ENCODE data around the gene BAK1. TPM values are rescaled to one million over a fixed set of nuclear protein-coding genes. Genes with fewer than 3 reads are reported as not detected.

Gene BAK1
- 10 to 100 TPM; 69.2 to 77.6 TPM for total RNA-seq

DNA sequence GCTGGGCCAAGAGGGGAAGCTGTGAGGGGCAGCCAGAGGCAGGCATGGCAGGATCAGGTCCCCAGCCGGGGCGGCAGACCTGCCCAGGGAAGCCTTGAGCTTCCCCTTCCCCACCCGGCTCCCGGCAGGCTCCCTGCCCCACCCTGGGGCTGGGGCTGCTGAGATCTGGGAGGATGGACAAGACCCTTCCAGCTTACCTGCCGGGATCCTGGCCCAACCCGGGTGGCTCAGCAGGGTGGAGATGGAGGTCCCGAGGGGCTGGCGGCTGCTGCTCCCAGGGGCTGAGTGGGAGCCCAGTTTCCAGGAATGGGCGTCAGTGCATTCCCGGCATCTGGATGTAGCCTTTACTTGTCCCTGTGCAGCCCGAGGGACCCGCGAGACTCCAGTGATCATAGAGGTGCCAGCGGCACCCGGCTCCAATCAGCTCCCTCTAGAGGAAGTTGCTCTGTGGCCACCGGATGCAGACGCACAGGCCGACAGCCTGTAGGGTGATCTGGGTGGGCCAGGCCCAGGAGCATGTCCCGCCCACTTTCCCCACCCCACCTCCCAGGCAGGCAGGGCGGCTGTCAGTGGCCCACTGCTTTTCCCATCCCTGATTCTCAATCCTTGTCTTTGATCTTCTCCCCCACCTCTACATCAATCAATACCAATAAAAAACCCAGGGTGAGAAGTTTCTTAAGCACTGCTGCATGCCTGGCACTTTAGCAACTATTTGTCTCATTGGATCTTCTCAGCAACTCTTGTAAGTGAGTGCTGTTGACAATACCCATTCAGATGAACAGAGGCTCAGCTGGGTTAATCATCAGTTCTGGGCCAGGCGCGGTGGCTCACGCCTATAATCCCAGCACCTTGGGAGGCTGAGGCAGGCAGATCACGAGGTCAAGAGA is at the start of gene BAK1:
Gene BAK1, minus strand, starts transcription at position 449 of the 887 bp plus-strand sequence. CDS start 2,672 bp downstream, outside the sequence.
- DNase-seq, result peak; percentile 90
- POLR2A ChIA-PET, result interaction anchor here (0.8 to 1.3 kb wide), 3 partner anchors 10 to 41 kb away, joined by 4 to 5 read pairs (median 4); partner anchors contain the start of gene ITPR3
- Mint-ChIP-seq H3K9me3 (no peaks in the 10 kb centered on the region), H3K4me3 (peak within 1 kb of the TSS; percentile 95), H3K4me1 (peaks cover 48% of the 10 kb centered on the region), H3K27me3 (no peaks in the 10 kb centered on the region), H3K27ac (peak within 1 kb of the TSS; percentile 94), H3K36me3 (ENCODE audit: low read depth) (peaks cover 31% of the 10 kb centered on the region)
- CTCF ChIA-PET, result interaction anchor here (0.6 to 2.0 kb wide), 12 partner anchors 9 to 173 kb away, joined by 3 to 7 read pairs (median 4); partner anchors contain the start of genes CUTA and ITPR3

DNA sequence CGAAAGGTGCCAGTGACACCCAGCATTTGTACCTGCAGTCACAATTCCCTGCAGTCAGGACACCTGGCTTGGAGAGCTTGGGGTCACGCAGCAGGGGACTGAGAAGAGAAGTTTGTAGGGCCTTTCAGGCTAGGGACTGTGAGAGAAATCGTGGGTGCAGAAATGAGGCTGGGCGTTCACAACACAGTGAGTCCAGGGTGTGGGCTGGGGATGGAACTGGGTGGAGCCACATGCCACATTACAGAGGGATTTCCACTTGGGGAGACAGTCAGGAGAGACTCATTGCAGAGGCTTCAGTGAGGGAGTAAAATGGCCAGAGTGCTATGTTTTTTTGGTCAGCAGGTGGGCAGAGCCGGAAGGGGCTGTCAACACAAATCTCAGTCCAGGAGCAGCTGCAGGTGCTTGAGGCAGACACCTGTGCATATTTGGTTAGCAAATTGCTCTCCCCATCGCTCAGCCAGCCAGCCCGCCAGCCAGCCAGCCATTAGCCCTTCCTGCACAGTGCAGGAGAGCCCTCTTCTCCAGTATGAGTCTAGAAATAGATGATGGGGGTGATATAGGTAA is 48.4 kb upstream of the BAK1 start:
- Mint-ChIP-seq H3K4me3 (no peak overlapping the region), H3K27me3 (no peaks in the 10 kb centered on the region), H3K9me3 (no peaks in the 10 kb centered on the region), H3K36me3 (ENCODE audit: low read depth) (peaks cover 33% of the 10 kb centered on the region), H3K27ac (no peak overlapping the region), H3K4me1 (peaks cover 69% of the 10 kb centered on the region)
- CTCF ChIA-PET, result interaction anchor here (0.7 to 1.6 kb wide), 2 partner anchors 21 to 66 kb away, joined by 3 to 5 read pairs; no protein-coding TSS in a partner anchor
- no peak for DNase-seq
- POLR2A ChIA-PET, result no interaction called here

GRCh38 chr6:33627876-33628275 is 47.8 kb upstream of the BAK1 start:
- DNase-seq, result no peak
- Mint-ChIP-seq H3K9me3 (no peaks in the 10 kb centered on the region), H3K27me3 (no peaks in the 10 kb centered on the region), H3K27ac (no peak overlapping the region), H3K4me3 (no peak overlapping the region), H3K4me1 (peaks cover 70% of the 10 kb centered on the region), H3K36me3 (ENCODE audit: low read depth) (peaks cover 30% of the 10 kb centered on the region)
- POLR2A ChIA-PET, result no interaction called here
- CTCF ChIA-PET, result no interaction called here

DNA sequence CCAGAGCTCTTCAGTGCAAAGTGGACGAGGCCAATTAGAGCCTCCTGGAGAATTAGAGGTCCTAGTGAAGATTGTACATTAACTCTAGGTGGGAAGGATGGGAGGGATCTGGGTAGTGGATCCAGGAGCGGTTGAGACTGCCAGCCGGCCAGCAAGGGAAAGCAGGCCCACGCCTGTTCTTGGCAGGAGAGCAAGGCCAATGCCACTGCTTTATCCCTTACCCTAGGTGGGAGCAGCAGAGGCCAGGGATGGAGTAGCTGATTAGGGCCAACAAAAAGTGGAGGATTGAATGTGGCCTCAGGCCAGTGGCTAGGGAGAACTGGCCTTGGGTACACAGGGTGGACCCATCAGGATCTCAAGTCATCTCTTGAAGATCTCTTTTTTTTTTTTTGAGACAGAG is 44.8 kb upstream of the BAK1 start:
- H3K27ac Mint-ChIP-seq, result peak overlapping the region; percentile 72
- peaks cover 60% of the 10 kb centered on the region for H3K4me1 Mint-ChIP-seq
- POLR2A ChIA-PET, result no interaction called here
- no peak overlapping the region for H3K4me3 Mint-ChIP-seq
- no peak for DNase-seq
- H3K27me3 Mint-ChIP-seq, result no peaks in the 10 kb centered on the region
- H3K9me3 Mint-ChIP-seq, result no peaks in the 10 kb centered on the region
- CTCF ChIA-PET, result interaction anchor here (0.8 to 1.6 kb wide), 2 partner anchors 34 to 121 kb away, joined by 3 read pairs; no protein-coding TSS in a partner anchor
- peaks cover 19% of the 10 kb centered on the region for H3K36me3 Mint-ChIP-seq (ENCODE audit: low read depth)

DNA sequence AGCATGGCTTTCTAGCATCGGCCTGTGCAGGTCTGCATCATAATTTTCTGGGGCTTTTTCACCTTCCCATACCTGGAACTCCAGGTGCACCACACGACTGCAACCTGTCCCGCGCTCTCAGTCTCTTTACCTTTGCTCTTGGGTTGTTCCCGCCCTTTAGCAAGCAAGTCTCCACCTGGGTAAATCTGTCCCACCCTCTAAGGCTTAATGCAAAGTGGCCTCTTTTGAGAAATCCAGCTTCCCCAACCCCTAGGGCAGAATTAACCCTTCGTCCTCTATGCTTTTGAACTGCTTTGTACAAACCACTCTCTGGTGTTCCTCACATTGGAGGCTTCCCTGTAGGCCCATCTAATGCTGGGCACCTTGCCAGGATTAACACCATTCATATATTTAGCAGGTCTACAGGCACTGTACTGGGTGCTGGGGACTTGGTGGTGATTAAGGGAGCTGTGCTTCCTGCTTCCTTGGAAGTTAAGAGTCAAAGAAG is 43.9 kb upstream of the BAK1 start:
- peak overlapping the region; percentile 91 for H3K4me3 Mint-ChIP-seq
- ChIA-PET CTCF (interaction anchor here (0.8 kb wide), 1 partner anchor 35 kb away, joined by 3 read pairs; no protein-coding TSS in a partner anchor), POLR2A (no interaction called here)
- H3K9me3 Mint-ChIP-seq, result no peaks in the 10 kb centered on the region
- peaks cover 19% of the 10 kb centered on the region for H3K36me3 Mint-ChIP-seq (ENCODE audit: low read depth)
- H3K27me3 Mint-ChIP-seq, result no peaks in the 10 kb centered on the region
- H3K27ac Mint-ChIP-seq, result peak overlapping the region; percentile 16
- no peak for DNase-seq
- peaks cover 65% of the 10 kb centered on the region for H3K4me1 Mint-ChIP-seq

GRCh38 chr6:33622456-33623431 is 42.7 kb upstream of the BAK1 start:
- ChIA-PET POLR2A (interaction anchor here (0.5 kb wide), 1 partner anchor 1792 kb away, joined by 3 read pairs; no protein-coding TSS in a partner anchor), CTCF (interaction anchor here (0.8 to 3.3 kb wide), 7 partner anchors 10 to 94 kb away, joined by 3 to 16 read pairs (median 5); no protein-coding TSS in a partner anchor)
- Mint-ChIP-seq H3K27ac (peak overlapping the region; percentile 85), H3K9me3 (no peaks in the 10 kb centered on the region), H3K4me3 (peak overlapping the region; percentile 91), H3K4me1 (peaks cover 61% of the 10 kb centered on the region), H3K27me3 (no peaks in the 10 kb centered on the region), H3K36me3 (ENCODE audit: low read depth) (peaks cover 19% of the 10 kb centered on the region)
- no peak for DNase-seq

DNA sequence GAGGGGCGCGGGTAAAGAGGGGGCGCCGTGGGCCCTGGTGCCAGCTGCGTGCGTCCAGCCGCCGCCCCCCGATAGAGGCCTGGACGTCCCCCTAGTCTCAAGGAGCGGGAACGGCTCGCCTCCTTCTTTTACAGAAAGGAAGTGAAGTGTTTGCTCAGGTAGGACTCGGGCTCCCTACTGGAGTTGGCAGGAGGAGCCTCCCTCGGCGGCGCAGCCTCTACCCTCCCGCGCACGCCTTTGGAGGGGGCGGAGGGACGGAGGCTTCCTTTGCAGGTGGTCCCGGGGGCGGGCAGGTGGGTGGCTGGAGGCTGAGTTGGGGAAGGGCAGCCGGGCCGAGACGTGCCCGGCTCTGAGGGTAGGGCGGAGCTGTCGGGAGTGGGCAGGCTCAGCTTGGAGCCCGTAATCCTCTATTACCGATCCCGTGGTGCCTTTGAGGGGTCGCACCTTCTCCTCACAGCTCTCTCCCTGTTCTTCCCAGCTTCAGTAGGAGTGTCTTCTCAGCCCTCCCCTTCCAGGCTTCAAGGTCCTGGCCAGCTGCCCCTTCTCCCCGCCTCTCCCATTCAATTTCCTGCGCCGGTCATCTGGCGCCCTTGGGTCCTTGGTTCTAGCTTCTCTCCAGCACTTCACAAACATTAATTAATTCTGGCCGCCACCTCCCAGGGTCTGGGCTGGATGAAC is 41.8 kb upstream of the BAK1 start:
- ChIA-PET CTCF (interaction anchor here (0.8 to 3.3 kb wide), 11 partner anchors 11 to 193 kb away, joined by 3 to 16 read pairs (median 4); partner anchors contain the start of genes BAK1 and UQCC2), POLR2A (interaction anchor here (0.5 to 1.7 kb wide), 3 partner anchors 42 to 1801 kb away, joined by 3 to 7 read pairs (median 4); partner anchors contain the start of gene BAK1)
- Mint-ChIP-seq H3K27ac (peak overlapping the region; percentile 85), H3K4me3 (peak overlapping the region; percentile 91), H3K4me1 (peaks cover 55% of the 10 kb centered on the region), H3K36me3 (ENCODE audit: low read depth) (peaks cover 14% of the 10 kb centered on the region), H3K9me3 (no peaks in the 10 kb centered on the region), H3K27me3 (no peaks in the 10 kb centered on the region)
- DNase-seq, result peak; percentile 42

GRCh38 chr6:33620856-33621710 is 41.0 kb upstream of the BAK1 start, which contains the start of gene ITPR3:
Gene ITPR3 (plus strand): TSS chr6:33621322. CDS start chr6:33621603, 281 bp downstream.
- peaks cover 55% of the 10 kb centered on the region for H3K4me1 Mint-ChIP-seq
- H3K9me3 Mint-ChIP-seq, result no peaks in the 10 kb centered on the region
- peak within 1 kb of the TSS; percentile 93 for H3K4me3 Mint-ChIP-seq
- peaks cover 14% of the 10 kb centered on the region for H3K36me3 Mint-ChIP-seq (ENCODE audit: low read depth)
- peak; percentile 81 for DNase-seq
- CTCF ChIA-PET, result interaction anchor here (0.8 to 3.3 kb wide), 10 partner anchors 9 to 192 kb away, joined by 3 to 16 read pairs (median 4); partner anchors contain the start of genes BAK1 and UQCC2
- H3K27me3 Mint-ChIP-seq, result no peaks in the 10 kb centered on the region
- POLR2A ChIA-PET, result interaction anchor here (0.5 to 1.7 kb wide), 3 partner anchors 41 to 1800 kb away, joined by 3 to 7 read pairs (median 4); partner anchors contain the start of genes BAK1 and ZBTB9
- H3K27ac Mint-ChIP-seq, result peak within 1 kb of the TSS; percentile 95

DNA sequence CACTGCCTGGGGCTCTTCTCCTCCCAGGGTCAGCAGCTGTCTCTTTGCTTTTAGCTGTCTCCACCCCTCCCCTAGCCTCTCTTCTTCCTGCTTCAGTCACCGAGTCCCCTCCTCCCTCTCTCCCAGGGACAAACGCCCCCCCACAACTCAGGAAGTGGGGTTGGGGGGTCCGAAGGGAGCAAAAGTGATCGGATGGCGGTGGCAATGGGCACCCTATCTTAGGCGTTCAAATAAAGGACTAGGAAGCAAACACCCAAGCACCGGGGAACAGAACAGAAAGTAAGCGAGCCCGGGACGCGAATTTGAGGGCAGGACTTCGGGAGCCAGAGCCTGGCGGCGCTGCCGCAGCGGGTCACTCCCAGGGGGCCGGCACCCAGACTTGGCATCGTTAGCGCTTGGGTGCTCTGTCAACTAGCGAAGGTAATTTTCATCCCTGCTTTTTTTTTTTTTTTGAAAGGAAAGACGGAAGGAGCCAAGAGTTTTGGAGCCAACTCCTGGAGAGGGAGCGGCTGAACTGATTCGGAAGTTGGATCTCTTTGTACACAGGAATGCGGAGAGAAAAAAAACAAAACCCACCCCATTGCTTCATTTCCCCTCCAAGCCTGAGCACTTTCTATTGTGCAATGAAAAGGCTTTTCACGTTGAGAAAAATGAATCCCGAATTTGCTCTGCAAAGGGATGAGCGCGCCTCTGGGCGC is 40.2 kb upstream of the BAK1 start:
- H3K4me1 Mint-ChIP-seq, result peaks cover 48% of the 10 kb centered on the region

More for the DNA sequence above, 40.2 kb upstream of the BAK1 start:
- POLR2A ChIA-PET, result interaction anchor here (0.7 to 1.7 kb wide), 2 partner anchors 40 to 166 kb away, joined by 3 to 4 read pairs; partner anchors contain the start of genes BAK1 and ZBTB9
- Mint-ChIP-seq H3K4me3 (peak overlapping the region; percentile 93), H3K27me3 (no peaks in the 10 kb centered on the region), H3K36me3 (ENCODE audit: low read depth) (peaks cover 12% of the 10 kb centered on the region), H3K27ac (peak overlapping the region; percentile 95), H3K9me3 (no peaks in the 10 kb centered on the region)
- DNase-seq, result peak; percentile 58
- CTCF ChIA-PET, result interaction anchor here (0.8 to 3.3 kb wide), 7 partner anchors 8 to 191 kb away, joined by 3 to 16 read pairs (median 4); partner anchors contain the start of gene BAK1
